GM12878 (cell line): ENCODE measurements around the gene GCC2. TPM values are rescaled to one million over a fixed set of nuclear protein-coding genes. Genes with fewer than 3 reads are reported as not detected.

Source experiments
- ATAC-seq: fragments of 200-7000 bp; cut with Tn5 transposase; 3 replicates; pipeline ENCODE4 v1.9.1; 2020; ENCODE audit warnings: mild to moderate bottlenecking, moderate library complexity
- BruUV-seq: library from RNA; stranded (reverse); fragments of 400-500 nt; replicated peaks from 2 replicates; lab custom pipeline; 2021; lab: Mats Ljungman, UMichigan
- CTCF ChIA-PET: fragments of 300-600 bp; sonication (Branson Sonifier 250); formaldehyde crosslinking; extraction: SDS; loops from one replicate; lab custom pipeline; 2021; ENCODE audit warnings: inconsistent platforms; lab: Yijun Ruan, JAX
- POLR2A ChIA-PET: fragments of 350-600 bp; formaldehyde crosslinking; extraction: SDS; loops from one replicate; lab custom pipeline; 2021; ENCODE audit warnings: inconsistent platforms; lab: Charles Lee
- RAD21 ChIA-PET: fragments of 300-600 bp; sonication (Branson Sonifier 250); formaldehyde crosslinking; loops from one replicate; lab custom pipeline; 2023; ENCODE audit warnings: antibody characterized with exemption; ENCODE audit not compliant: unreplicated experiment; lab: Charles Lee
- SMC1A ChIA-PET: fragments of 300-600 bp; sonication (Branson Sonifier 250); formaldehyde crosslinking; loops from one replicate; lab custom pipeline; 2023; ENCODE audit not compliant: unreplicated experiment, uncharacterized antibody; lab: Charles Lee
- DNase-seq: peaks from one replicate; pipeline ENCODE4 v3.0.0-alpha.2; 2011; ENCODE audit warnings: low read depth, low spot score
- FAIRE-seq: peaks from 3 replicates; lab custom pipeline; 2011; peaks lifted over from hg19 to GRCh38; lab: Jason Lieb, UNC
- H2AFZ ChIP-seq: 2 replicates; pipeline ENCODE4 v1.6.0; 2011; ENCODE audit warnings: low read depth, low read length, control low read depth; ENCODE audit not compliant: control insufficient read depth
- H3K27ac ChIP-seq: 2 replicates; pipeline ENCODE4 v1.5.1; 2011; ENCODE audit warnings: control low read depth; ENCODE audit not compliant: control insufficient read depth, insufficient read depth
- H3K27me3 ChIP-seq, 2 experiments: replicated peaks in 1 of 2; 2 replicates each; pipeline versions ENCODE4 v1.6.0 to v1.6.1; 2011; ENCODE audit warnings: low read length in 1 of 2; ENCODE audit not compliant: control insufficient read depth in 2 of 2, insufficient read depth in 2 of 2
- H3K36me3 ChIP-seq, 2 experiments: 2 replicates each; pipeline ENCODE4 v1.5.1; 2011; ENCODE audit warnings: low read length in 1 of 2; ENCODE audit not compliant: control insufficient read depth in 2 of 2, insufficient read depth in 2 of 2
- H3K4me1 ChIP-seq: 2 replicates; pipeline ENCODE4 v1.6.1; 2011; ENCODE audit warnings: mild to moderate bottlenecking, low read length, moderate library complexity, mixed read lengths; ENCODE audit not compliant: control insufficient read depth, insufficient read depth
- H3K4me2 ChIP-seq: 2 replicates; pipeline ENCODE4 v1.6.0; 2011; ENCODE audit warnings: control low read depth; ENCODE audit not compliant: control insufficient read depth, insufficient read depth
- H3K4me3 ChIP-seq: fragments of 200-600 bp; sonication (generic); 2 replicates; pipeline ENCODE4 v1.5.1; 2016
- H3K79me2 ChIP-seq: 2 replicates; pipeline ENCODE4 v1.6.0; 2011; ENCODE audit warnings: low read length; ENCODE audit not compliant: control insufficient read depth, insufficient read depth
- H3K9ac ChIP-seq: 2 replicates; pipeline ENCODE4 v1.8.0; 2011; ENCODE audit warnings: low read length, control low read depth, mixed read lengths; ENCODE audit not compliant: control insufficient read depth, insufficient read depth
- H3K9me3 ChIP-seq: replicated peaks from 3 replicates; pipeline ENCODE4 v1.5.1; 2011; ENCODE audit warnings: mild to moderate bottlenecking, low read length; ENCODE audit not compliant: control insufficient read depth, insufficient read depth
- H4K20me1 ChIP-seq: 2 replicates; pipeline ENCODE4 v1.6.0; 2011; ENCODE audit not compliant: control insufficient read depth, insufficient read depth
- BCL11A ChIP-seq: IDR thresholded peaks from 2 replicates; pipeline ENCODE4 v1.6.1; 2011; ENCODE audit warnings: low read depth, low read length
- CBX5 ChIP-seq: sonication (generic); IDR thresholded peaks from 2 replicates; pipeline ENCODE4 v1.6.1; 2016; ENCODE audit warnings: low read depth, moderate library complexity, mild to moderate bottlenecking, inconsistent platforms
- ESRRA ChIP-seq: IDR thresholded peaks from 2 replicates; pipeline ENCODE4 v1.6.1; 2012; ENCODE audit warnings: mild to moderate bottlenecking, low read length, improper control_type of control experiment
- ETV6 ChIP-seq, 2 experiments: fragments of 450-650 bp in 1 of 2; IDR thresholded peaks in 1 of 2; conservative IDR thresholded peaks in 1 of 2; 2 replicates each; pipeline ENCODE4 v1.6.1; 2014; ENCODE audit warnings: antibody characterized with exemption in 1 of 2, borderline replicate concordance in 1 of 2, low read depth in 1 of 2, mild to moderate bottlenecking in 1 of 2, moderate library complexity in 1 of 2
- GATAD2B ChIP-seq: fragments of 450-650 bp; conservative IDR thresholded peaks from 2 replicates; pipeline ENCODE4 v1.6.1; 2017; ENCODE audit warnings: low read depth, mild to moderate bottlenecking, moderate library complexity
- MYB ChIP-seq: fragments of 150-350 bp; IDR thresholded peaks from 2 replicates; pipeline ENCODE4 v1.6.1; 2014; ENCODE audit warnings: mild to moderate bottlenecking, low read depth, low read length, borderline replicate concordance
- POLR2AphosphoS5 ChIP-seq: IDR thresholded peaks from 2 replicates; pipeline ENCODE4 v1.6.1; 2011; ENCODE audit warnings: mild to moderate bottlenecking, low read length, inconsistent platforms
- RBBP5 ChIP-seq: fragments of 200-600 bp; sonication (generic); conservative IDR thresholded peaks from 2 replicates; pipeline ENCODE4 v1.6.1; 2016
- SIX5 ChIP-seq: IDR thresholded peaks from 2 replicates; pipeline ENCODE4 v1.6.1; 2011; ENCODE audit warnings: mild to moderate bottlenecking, low read depth, low read length, moderate library complexity; ENCODE audit not compliant: severe bottlenecking
- SMAD1 ChIP-seq: fragments of 450-650 bp; IDR thresholded peaks from 2 replicates; pipeline ENCODE4 v1.6.1; 2018; ENCODE audit warnings: mild to moderate bottlenecking, low read depth; ENCODE audit not compliant: partially characterized antibody
- SPI1 ChIP-seq: IDR thresholded peaks from 2 replicates; pipeline ENCODE4 v1.6.1; 2011; ENCODE audit warnings: low read depth, mild to moderate bottlenecking, low read length, moderate library complexity, borderline replicate concordance; ENCODE audit not compliant: insufficient read depth
- STAT1 ChIP-seq: fragments of 450-650 bp; conservative IDR thresholded peaks from 2 replicates; pipeline ENCODE4 v1.6.1; 2014; ENCODE audit warnings: antibody characterized with exemption, mild to moderate bottlenecking
- WGBS: methylation state at CpG from one replicate; pipeline ENCODE4 v1.1.6; 2016; ENCODE audit warnings: low lambda C conversion rate; ENCODE audit not compliant: insufficient replicate concordance, insufficient coverage; ENCODE audit errors: missing lambda C conversion rate; 5-methylcytosine and 5-hydroxymethylcytosine counted together
- in situ Hi-C: fragments of 300-500 bp; cut with MboI; formaldehyde crosslinking; loops from 9 replicates; pipeline ENCODE4 v1.14.3; 2018; ENCODE audit warnings: mixed read lengths
- intact Hi-C: fragments of 100-400 bp; cut with micrococcal nuclease; formaldehyde crosslinking; loops from one replicate; pipeline ENCODE4 v1.14.2; 2022; ENCODE audit not compliant: unreplicated experiment
- polyA plus RNA-seq, 11 experiments: library from polyadenylated mRNA; depleted of rRNA in 4 of 11; unstranded in 6 of 11; stranded (reverse) in 5 of 11; fragments of >200 nt; fragmentation: Nextera tagmentation in 4 of 11; fragmentation: Illumina TruSeq in 1 of 11; extraction: Ambion mirVana in 4 of 11; extraction: Trizol in 1 of 11; gene quantifications; 1 replicate in 1 of 11; 2 replicates in 10 of 11; pipeline versions ENCODE4 v1.2.1 to v1.2.3, GENCODE V29; 2011 to 2016; ENCODE audit warnings: inconsistent platforms in 2 of 11, missing spikeins in 2 of 11, low read depth in 1 of 11
- total RNA-seq, 4 experiments: library from RNA; depleted of rRNA in 3 of 4; stranded (reverse); fragments of >200 nt in 3 of 4; fragmentation: Illumina TruSeq in 1 of 4; extraction: Trizol in 1 of 4; gene quantifications; 2 replicates each; pipeline versions ENCODE4 v1.2.1 to v1.2.3, GENCODE V29; 2013 to 2021
- TF ChIP-seq, protein P1 (sequence below): fragments of 450-650 bp; IDR thresholded peaks from 2 replicates; pipeline ENCODE4 v1.6.1; 2018; ENCODE audit warnings: borderline replicate concordance, mild to moderate bottlenecking; ENCODE audit not compliant: partially characterized antibody

GCC2 gene
- total and polyA plus RNA-seq, 10 of the 15 experiments (the other 5 are each of a cell fraction or from before 2014, with no cell fraction given) = 11.8 to 35.5 (median 25.4) TPM

GRCh38 chr2:108413711-108414095 is 35.3 kb upstream of the GCC2 start:
- RAD21 ChIA-PET = no interaction called here
- no peak overlapping the region for H3K4me2 ChIP-seq
- DNase-seq = no peak
- ATAC-seq = no peak
- H3K36me3 ChIP-seq = no peaks in the 10 kb centered on the region
- H4K20me1 ChIP-seq = no peaks in the 10 kb centered on the region
- no peak overlapping the region for H2AFZ ChIP-seq
- H3K4me1 ChIP-seq = no peaks in the 10 kb centered on the region
- no peaks in the 10 kb centered on the region for H3K9me3 ChIP-seq
- H3K27me3 ChIP-seq = no peaks in the 10 kb centered on the region
- intact Hi-C loops = no loop called here
- in situ Hi-C loops = no loop called here
- no peak overlapping the region for H3K4me3 ChIP-seq
- CTCF ChIA-PET = interaction anchor here (0.7 kb wide), 1 partner anchor 338 kb away, joined by 3 read pairs; no protein-coding TSS in a partner anchor
- TF ChIP-seq CBX5 = no peak
- TF ChIP-seq STAT1 = no peak
- no peak for TF ChIP-seq ESRRA
- no peak for TF ChIP-seq RBBP5
- no peak for TF ChIP-seq BCL11A
- no peak for TF ChIP-seq SPI1
- TF ChIP-seq, protein P1, sequence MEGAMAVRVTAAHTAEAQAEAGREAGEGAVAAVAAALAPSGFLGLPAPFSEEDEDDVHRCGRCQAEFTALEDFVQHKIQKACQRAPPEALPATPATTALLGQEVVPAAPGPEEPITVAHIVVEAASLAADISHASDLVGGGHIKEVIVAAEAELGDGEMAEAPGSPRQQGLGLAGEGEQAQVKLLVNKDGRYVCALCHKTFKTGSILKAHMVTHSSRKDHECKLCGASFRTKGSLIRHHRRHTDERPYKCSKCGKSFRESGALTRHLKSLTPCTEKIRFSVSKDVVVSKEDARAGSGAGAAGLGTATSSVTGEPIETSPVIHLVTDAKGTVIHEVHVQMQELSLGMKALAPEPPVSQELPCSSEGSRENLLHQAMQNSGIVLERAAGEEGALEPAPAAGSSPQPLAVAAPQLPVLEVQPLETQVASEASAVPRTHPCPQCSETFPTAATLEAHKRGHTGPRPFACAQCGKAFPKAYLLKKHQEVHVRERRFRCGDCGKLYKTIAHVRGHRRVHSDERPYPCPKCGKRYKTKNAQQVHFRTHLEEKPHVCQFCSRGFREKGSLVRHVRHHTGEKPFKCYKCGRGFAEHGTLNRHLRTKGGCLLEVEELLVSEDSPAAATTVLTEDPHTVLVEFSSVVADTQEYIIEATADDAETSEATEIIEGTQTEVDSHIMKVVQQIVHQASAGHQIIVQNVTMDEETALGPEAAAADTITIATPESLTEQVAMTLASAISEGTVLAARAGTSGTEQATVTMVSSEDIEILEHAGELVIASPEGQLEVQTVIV = no peak
- TF ChIP-seq ETV6 (conservative IDR thresholded peaks at IDR 0.05 in 1 of 2, IDR thresholded peaks at IDR 0.05 in 1 of 2; ENCODE audit: borderline replicate concordance in 1 of 2, low read depth in 1 of 2) = no peak
- TF ChIP-seq MYB = no peak
- TF ChIP-seq GATAD2B = no peak
- TF ChIP-seq SIX5 = no peak
- no peak for TF ChIP-seq POLR2AphosphoS5
- no peak for TF ChIP-seq SMAD1
- H3K27ac ChIP-seq = no peak overlapping the region
- no peak for FAIRE-seq
- H3K9ac ChIP-seq = no peak overlapping the region
- no TSS peak for BruUV-seq
- WGBS = 9% methylated on average over 1 of the region's 1 CpG
- H3K79me2 ChIP-seq = no peaks in the 10 kb centered on the region
- POLR2A ChIA-PET = no interaction called here
- SMC1A ChIA-PET = no interaction called here
